Thyroid gland (tissue), 4 donors: ENCODE measurements around the gene TMPRSS13.

Source experiments
- POLR2A ChIP-seq, 2 donors: fragments of 450-650 bp; IDR thresholded peaks; one replicate each; pipeline ENCODE4 v1.6.1; 2017; ENCODE audit warnings: antibody characterized with exemption in 2 of 2, mild to moderate bottlenecking in 2 of 2, moderate library complexity in 1 of 2
- TF ChIP-seq, protein P1 (sequence below), 6 experiments: fragments of 200-600 bp in 3 of 6; fragments of 450-650 bp in 3 of 6; sonication (generic) in 3 of 6; IDR thresholded peaks; one replicate each; pipeline ENCODE4 v1.5.1; 2016 to 2019; ENCODE audit warnings: antibody characterized with exemption in 6 of 6, mild to moderate bottlenecking in 2 of 6, inconsistent platforms in 1 of 6, moderate library complexity in 1 of 6

DNA sequence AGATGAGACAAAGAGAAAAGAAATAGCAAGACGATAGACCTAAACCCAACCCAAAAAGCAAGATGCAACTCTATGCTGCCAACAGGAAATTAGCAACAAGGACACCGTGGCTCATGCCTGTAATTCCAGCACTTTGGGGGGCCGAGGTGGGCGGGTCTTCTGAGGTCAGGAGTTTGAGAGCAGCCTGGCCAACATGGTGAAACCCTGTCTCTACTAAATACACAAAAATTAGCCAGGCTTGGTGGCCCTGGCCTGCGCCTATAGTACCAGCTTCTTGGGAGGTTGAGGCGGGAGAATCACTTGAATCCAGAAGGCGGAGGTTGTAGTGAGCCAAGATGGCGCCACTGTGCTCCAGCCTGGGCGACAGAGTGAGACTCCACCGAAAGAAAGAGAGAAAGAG lies 32.7 kb upstream of the TMPRSS13 start:
- TF ChIP-seq, protein P1, sequence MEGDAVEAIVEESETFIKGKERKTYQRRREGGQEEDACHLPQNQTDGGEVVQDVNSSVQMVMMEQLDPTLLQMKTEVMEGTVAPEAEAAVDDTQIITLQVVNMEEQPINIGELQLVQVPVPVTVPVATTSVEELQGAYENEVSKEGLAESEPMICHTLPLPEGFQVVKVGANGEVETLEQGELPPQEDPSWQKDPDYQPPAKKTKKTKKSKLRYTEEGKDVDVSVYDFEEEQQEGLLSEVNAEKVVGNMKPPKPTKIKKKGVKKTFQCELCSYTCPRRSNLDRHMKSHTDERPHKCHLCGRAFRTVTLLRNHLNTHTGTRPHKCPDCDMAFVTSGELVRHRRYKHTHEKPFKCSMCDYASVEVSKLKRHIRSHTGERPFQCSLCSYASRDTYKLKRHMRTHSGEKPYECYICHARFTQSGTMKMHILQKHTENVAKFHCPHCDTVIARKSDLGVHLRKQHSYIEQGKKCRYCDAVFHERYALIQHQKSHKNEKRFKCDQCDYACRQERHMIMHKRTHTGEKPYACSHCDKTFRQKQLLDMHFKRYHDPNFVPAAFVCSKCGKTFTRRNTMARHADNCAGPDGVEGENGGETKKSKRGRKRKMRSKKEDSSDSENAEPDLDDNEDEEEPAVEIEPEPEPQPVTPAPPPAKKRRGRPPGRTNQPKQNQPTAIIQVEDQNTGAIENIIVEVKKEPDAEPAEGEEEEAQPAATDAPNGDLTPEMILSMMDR (IDR thresholded peaks at IDR 0.05): no peak
- no peak for TF ChIP-seq POLR2A (IDR thresholded peaks at IDR 0.05)
